RWPE1 (cell line): ENCODE data around the gene MTX2.
A peak's percentile ranks its signal among the peaks of the same experiment; 100 is the strongest.

Experiments used
- CTCF ChIA-PET: fragments of 350-600 bp; sonication (Branson Sonifier 250); formaldehyde crosslinking; extraction: SDS; loops from one replicate; lab custom pipeline; 2021; lab: Yijun Ruan, JAX
- POLR2A ChIA-PET: fragments of 400-600 bp; formaldehyde crosslinking; extraction: SDS; loops from one replicate; lab custom pipeline; 2020; ENCODE audit warnings: antibody characterized with exemption; ENCODE audit not compliant: low non-redundant PET; lab: Yijun Ruan, JAX
- DNase-seq: peaks from one replicate; pipeline ENCODE4 v3.0.0; 2012; ENCODE audit warnings: low spot score
- H3K27ac ChIP-seq: fragments of 450-650 bp; 2 replicates; pipeline ENCODE4 v1.5.1; 2017
- TF ChIP-seq, protein P1 (sequence below): fragments of 450-650 bp; conservative IDR thresholded peaks from 2 replicates; pipeline ENCODE4 v1.5.1; 2017; ENCODE audit warnings: low read depth, mild to moderate bottlenecking

MTX2 gene

GRCh38 chr2:176261136-176261535 is 8.1 kb upstream of the MTX2 start:
- no peak overlapping the region for H3K27ac ChIP-seq
- TF ChIP-seq, protein P1, sequence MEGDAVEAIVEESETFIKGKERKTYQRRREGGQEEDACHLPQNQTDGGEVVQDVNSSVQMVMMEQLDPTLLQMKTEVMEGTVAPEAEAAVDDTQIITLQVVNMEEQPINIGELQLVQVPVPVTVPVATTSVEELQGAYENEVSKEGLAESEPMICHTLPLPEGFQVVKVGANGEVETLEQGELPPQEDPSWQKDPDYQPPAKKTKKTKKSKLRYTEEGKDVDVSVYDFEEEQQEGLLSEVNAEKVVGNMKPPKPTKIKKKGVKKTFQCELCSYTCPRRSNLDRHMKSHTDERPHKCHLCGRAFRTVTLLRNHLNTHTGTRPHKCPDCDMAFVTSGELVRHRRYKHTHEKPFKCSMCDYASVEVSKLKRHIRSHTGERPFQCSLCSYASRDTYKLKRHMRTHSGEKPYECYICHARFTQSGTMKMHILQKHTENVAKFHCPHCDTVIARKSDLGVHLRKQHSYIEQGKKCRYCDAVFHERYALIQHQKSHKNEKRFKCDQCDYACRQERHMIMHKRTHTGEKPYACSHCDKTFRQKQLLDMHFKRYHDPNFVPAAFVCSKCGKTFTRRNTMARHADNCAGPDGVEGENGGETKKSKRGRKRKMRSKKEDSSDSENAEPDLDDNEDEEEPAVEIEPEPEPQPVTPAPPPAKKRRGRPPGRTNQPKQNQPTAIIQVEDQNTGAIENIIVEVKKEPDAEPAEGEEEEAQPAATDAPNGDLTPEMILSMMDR = no peak
- POLR2A ChIA-PET = no interaction called here
- CTCF ChIA-PET = interaction anchor here (0.6 to 1.6 kb wide), 2 partner anchors 21 to 391 kb away, joined by 3 to 5 read pairs; no protein-coding TSS in a partner anchor
- DNase-seq = no peak

- TF ChIP-seq, protein P1 = no peak
- no peak for DNase-seq
- ChIA-PET POLR2A (no interaction called here), CTCF (interaction anchor here (1.0 kb wide), 1 partner anchor 25 kb away, joined by 3 read pairs; no protein-coding TSS in a partner anchor)
- peak overlapping the region; percentile 81 for H3K27ac ChIP-seq
These were observed 295 bp upstream of the MTX2 start for GRCh38 chr2:176268976-176269318.

GRCh38 chr2:176270100-176270750 is 983 bp downstream of the MTX2 start:
- POLR2A ChIA-PET = interaction anchor here (0.6 kb wide), 1 partner anchor 361 kb away, joined by 3 read pairs; no protein-coding TSS in a partner anchor
- TF ChIP-seq, protein P1 = no peak
- peak; percentile 20 for DNase-seq
- H3K27ac ChIP-seq = peak overlapping the region; percentile 81
- CTCF ChIA-PET = interaction anchor here (0.6 to 0.7 kb wide), 3 partner anchors 103 to 1190 kb away, joined by 3 to 4 read pairs (median 3); no protein-coding TSS in a partner anchor

GRCh38 chr2:176272870-176273459 is 3.7 kb downstream of the MTX2 start:
- H3K27ac ChIP-seq = no peak overlapping the region
- TF ChIP-seq, protein P1 = no peak
- no peak for DNase-seq
- POLR2A ChIA-PET = no interaction called here
- CTCF ChIA-PET = no interaction called here

- DNase-seq = no peak
- POLR2A ChIA-PET = no interaction called here
- TF ChIP-seq, protein P1 = no peak
- CTCF ChIA-PET = interaction anchor here (1.1 kb wide), 1 partner anchor 11 kb away, joined by 5 read pairs; no protein-coding TSS in a partner anchor
- no peak overlapping the region for H3K27ac ChIP-seq
These were observed 9.7 kb downstream of the MTX2 start for GRCh38 chr2:176278927-176279326.

- CTCF ChIA-PET = interaction anchor here (0.6 kb wide), 1 partner anchor 1492 kb away, joined by 5 read pairs; no protein-coding TSS in a partner anchor
- POLR2A ChIA-PET = no interaction called here
- DNase-seq = no peak
- no peak overlapping the region for H3K27ac ChIP-seq
- TF ChIP-seq, protein P1 = no peak
These were observed 10.9 kb downstream of the MTX2 start for GRCh38 chr2:176280156-176280555.
